Activated CD8-positive, alpha-beta memory T cell treated with anti-CD3 and anti-CD28 coated beads for 4 hours (primary cell): Measurements from ENCODE around the gene CYP17A1.
"Not testable (repeated sequence)": the region's sequence is repeated elsewhere in the genome, so short reads cannot be mapped to it uniquely, and the experiment has no call there.

ENCODE experiments used
- DNase-seq, 2 donors: peaks; one replicate each; pipeline ENCODE4 v3.0.0-alpha.2; 2020; ENCODE audit warnings: low read depth in 2 of 2

Gene CYP17A1

GRCh38 chr10:102838276-102838927 lies 1.2 kb upstream of the CYP17A1 start:
- not testable (repeated sequence) for DNase-seq

DNA sequence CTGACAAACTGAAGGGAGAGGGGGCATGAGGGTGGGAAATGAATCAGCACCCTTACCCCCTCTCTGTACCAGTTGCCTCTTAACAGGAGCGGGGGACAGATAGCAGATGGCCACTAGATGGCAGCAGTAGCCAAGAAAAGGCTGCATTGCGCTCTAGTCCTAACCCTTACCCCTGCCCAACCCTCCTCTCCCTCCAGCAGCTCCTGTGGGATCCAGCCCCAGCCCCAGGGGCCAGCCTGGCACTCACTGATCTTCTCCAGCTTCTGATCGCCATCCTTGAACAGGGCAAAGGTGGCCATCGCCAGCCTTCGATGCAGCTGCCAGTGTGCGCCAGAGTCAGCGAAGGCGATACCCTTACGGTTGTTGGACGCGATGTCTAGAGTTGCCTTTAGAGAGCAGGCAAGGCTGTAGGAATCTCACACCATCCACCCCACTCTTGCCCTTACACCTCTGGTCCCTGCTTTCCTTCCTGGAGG lies 2.2 kb downstream of the CYP17A1 start:
- peak; percentile 39 to 55 for DNase-seq

GRCh38 chr10:102834143-102834542 lies 3.1 kb downstream of the CYP17A1 start:
- no peak for DNase-seq

DNA sequence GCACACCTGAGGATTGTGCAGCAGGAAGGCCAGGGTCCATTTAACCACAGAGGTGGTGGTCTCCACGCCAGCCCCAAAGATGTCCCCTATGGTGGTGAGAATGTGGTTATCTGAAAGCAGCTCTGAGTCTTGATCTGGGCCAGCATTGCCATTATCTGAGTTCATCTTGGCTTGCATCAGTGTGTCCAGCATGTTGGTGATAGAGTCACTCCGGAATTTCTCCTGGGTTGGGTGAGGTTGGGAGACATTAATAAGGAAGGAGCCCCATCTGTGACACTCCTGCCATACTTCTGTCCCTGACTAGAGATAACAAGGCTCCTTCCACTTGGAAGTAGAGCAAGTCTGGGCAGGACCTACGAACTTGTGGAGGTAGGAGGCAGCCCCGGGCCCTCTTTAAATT lies 4.2 kb downstream of the CYP17A1 start:
- DNase-seq, result no peak

DNA sequence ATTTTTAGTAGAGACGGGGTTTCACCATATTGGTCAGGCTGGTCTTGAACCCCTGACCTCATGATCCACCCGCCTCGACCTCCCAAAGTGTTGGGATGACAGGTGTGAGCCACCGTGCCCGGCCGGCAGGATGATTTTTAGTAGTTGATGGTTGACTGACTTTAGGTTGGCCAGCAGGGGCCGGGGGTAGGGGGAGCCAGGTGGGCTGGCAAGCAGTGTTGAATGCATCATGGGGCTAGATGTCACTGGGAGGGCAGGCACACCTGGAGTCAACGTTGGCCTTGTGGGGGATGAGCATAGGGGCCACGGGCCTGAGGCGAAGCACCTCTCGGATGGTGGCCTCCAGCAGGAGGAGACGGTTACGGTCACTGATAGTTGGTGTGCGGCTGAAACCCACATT lies 5.0 kb downstream of the CYP17A1 start:
- DNase-seq, result no peak

DNA sequence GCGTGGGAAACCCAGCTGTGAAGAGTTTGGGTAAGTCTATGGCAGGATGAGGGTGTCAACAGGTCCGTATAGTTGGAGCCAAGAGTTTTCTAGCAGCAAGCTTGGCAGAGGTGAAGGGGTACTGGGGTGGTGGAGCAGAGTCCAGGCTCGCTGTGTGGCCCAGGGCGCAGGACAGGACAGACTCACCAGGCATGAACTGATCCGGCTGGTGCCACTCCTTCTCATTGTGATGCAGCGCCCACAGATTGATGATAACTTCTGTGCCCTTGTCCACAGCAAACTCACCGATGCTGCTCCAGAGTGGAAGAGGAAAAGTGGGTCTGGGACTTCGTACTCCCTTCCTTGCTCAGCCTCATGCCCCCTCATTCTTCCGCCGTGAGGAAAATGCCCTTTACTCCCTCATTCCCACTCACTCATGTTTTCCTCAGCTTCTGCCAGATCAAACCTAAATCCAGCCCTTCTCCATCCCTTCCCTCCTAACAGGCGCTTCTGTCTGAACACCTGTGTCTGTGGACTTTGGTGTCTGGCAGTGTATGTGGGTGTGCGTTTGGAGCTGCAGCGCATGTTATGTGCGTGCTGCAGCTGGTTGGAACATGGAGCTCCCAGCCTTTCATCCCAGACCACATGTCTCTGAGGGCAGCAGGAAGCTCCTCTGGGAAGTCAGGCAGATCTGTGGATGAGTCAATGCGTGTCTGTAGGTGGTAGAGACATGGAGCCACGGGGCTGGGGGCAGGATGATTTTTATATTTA lies 5.7 kb downstream of the CYP17A1 start:
- DNase-seq, result no peak

DNA sequence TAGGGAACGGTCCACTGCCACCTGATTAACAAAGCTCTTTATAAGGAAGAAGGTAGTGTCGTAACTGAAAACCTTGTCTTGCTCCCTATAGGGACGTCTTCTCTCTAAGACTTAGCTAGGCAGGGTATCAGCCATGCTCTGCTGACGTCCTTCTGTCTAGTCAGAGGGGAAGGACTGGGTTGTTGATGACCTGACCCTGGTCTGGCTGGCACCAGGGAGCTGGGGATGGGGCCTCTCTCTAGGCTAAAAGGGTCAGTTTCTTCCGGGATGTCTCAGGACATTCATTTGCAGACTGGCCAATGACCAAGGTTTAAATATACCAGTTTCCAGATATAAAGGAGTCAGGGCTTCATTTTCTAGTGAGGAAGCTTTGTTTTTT lies 9.6 kb downstream of the CYP17A1 start:
- DNase-seq, result no peak

DNA sequence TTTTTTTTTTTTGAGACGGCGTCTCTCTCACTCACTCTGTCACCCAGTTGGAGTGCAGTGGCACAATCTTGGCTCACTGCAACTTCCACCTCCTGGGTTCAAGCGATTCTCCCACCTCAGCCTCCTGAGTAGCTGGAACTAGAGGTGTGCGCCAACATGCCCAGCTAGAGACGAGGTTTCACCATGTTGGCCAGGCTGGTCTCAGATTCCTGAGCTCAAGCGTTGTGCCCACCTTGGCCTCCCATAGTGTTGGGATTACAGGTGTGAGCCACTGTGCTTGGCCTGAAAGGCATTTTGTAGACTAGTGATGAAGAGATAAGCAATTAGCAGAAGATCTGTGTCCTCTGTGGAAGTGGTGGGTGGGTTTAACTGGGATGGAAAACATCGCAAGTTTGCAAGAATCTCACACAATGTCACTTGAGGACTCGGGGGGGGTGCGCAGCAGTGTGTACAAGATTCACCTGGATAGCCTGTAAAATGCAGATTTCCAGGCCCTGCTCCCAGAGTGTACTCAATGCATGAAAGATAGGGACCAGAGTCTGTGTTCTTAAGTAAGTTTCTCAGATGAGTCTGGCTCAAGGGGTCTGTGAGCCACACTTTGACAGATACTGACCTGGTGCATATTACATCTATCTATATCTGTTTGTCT lies 10.9 kb downstream of the CYP17A1 start:
- no peak for DNase-seq

DNA sequence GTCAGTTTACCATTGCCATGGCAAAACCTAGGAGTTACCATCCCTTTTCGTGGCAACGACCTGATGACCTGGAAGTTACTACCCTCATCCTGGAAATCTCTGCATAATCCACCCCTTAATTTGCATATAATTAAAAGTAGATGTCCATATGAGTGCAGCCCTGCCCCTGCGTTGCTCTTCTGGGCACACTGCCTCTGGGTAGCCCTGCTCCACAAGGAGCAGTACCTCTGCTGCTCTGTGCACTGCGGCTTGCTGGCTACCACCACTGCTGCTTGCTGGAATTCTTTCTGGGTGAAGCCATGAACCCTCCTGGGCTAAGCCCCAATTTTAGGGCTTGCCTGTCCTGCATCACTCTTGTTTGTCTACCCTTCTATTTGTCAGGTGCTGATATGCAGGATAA lies 12.5 kb downstream of the CYP17A1 start:
- DNase-seq, result no peak

GRCh38 chr10:102822222-102822621 lies 15.0 kb downstream of the CYP17A1 start:
- DNase-seq, result no peak

DNA sequence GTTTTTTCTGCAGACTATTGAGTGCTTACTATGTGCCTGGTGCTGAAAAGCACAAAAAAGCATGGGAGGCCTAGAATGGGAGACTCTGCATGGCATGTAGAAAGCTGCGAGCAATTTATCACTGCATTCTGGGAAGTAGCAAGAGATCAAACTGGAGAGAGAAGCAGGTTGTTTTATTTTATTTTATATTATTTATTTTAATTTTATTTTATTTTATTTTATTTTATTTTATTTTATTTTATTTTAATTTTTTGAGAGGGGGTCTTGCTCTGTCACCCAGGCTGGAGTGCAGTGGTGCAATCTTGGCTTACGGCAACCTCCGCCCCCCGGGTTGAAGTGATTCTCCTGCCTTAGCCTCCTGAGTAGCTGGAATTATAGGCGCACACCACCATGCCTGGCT lies 17.2 kb downstream of the CYP17A1 start:
- DNase-seq, result not testable (repeated sequence)

DNA sequence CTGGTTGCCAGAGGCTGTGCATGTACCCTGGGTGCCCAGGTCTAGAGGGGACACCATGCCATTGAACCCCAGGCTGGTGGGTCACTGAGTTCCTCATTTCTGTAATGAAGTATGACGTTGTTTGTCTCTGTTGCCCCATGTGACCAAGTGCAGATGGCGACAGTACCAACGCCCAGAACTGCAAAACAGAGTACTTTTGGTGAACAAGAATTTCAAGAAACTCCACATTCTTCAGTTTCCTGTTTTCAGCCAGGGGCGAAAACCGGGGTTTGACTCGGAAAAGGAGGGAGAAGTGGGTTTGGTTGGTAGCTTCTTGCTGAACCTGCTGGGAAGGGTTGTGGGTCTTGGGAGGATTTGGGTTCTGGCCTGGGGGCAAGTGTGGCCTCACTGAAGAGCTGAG lies 18.2 kb downstream of the CYP17A1 start:
- DNase-seq, result no peak

GRCh38 chr10:102817175-102817574 lies 20.0 kb downstream of the CYP17A1 start:
- DNase-seq, result no peak

GRCh38 chr10:102815790-102816549 lies 21.2 kb downstream of the CYP17A1 start:
- no peak for DNase-seq

DNA sequence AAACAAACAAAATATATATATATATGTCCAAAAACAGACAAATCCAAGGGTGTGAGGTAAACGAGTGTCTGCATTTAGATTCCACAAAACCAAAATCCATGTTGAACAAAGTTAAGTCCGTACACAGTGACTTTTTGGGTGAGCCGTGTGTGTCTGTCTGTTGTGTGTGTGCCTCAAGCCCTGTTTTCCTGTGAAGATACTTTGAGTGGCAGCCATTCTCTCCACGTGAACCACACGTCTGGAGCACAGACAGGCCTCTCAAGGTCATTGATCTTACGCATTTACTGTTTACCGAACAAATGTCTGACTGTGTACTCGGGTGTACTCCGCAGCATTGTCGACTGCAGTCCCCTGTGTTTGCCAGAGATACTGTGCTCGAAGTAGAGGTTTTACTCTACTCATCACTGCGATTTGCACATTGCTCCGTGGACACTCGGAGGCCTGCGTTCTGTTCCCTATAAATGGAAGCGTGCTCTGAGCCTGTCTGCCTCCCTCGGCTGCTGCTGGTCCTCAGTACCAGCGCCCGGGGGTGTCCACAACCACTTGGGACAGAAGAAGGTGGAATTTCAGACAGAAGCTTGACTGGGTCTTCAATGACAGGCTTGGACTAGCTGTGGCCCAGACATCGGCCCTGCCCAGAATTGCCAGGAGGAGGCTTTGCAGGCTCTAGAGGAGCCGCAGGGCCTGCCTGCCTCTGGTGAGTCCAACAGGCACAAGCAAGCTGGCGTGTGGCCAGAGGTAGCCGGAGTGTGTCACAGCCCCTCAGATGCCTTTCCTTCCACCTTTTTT lies 22.1 kb downstream of the CYP17A1 start:
- no peak for DNase-seq

- no peak for DNase-seq
Observed at GRCh38 chr10:102814453-102814871, 22.8 kb downstream of the CYP17A1 start.

DNA sequence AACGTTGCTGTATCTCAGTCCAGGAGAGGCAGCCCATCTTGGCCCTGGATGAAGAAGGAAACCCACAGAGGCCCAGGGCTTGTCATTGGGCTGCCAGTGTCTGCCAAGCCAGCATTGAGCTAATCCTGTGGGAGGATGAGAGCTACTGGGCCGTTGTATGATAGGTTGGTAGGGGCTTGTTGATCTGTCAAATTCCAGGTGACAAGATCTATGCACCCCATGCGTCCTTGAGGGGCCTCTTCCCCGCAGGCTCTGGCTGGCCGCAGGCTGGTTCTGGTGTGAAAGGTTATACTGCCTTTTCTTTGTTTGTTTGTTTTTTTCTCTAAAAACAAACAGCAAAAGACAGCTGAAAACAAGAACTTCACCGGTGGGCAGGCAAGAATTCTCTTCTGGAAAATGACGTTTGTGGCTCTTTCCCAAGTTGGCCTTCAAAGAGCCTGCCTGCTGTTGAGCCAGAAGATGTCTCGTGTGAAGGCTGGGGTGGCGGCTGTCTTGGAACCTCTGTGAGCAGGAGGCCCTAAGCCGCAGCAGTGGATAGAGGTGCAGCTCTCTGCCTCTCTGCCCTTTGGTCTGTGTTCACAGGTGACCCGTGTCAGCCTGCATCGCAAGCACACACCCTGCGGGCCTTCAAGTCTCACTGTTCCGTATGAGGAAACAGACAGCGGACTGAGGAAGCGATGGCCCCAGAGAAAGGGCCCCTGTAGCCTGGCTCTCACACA lies 23.3 kb downstream of the CYP17A1 start:
- no peak for DNase-seq

- no peak for DNase-seq
Observed at GRCh38 chr10:102813017-102813541, 24.1 kb downstream of the CYP17A1 start.

DNA sequence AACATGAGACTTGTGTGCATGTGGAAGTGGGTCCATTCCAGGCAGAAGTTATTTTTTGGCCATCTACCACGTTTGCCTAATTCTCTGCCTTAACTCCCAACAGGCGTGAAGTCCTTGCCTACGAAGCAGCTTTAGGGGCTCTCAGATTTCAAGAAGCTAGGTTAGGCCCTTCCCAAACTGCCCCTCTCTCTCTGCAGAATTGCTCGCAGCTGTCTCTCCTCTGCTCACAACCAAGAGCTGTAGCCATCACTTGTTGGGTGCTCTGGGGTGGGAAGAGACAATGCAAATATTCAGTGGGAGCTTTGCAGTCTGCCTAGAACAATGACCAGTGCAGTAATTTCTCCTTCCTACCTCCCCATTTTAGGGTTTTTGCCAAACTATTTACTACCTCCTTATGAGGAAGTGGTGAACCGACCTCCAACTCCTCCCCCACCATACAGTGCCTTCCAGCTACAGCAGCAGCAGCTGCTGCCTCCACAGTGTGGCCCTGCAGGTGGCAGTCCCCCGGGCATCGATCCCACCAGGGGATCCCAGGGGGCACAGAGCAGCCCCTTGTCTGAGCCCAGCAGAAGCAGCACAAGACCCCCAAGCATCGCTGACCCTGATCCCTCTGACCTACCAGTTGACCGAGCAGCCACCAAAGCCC lies 24.9 kb downstream of the CYP17A1 start:
- DNase-seq, result no peak

GRCh38 chr10:102811346-102811745 lies 25.9 kb downstream of the CYP17A1 start:
- DNase-seq, result no peak
